Panc1 (cell line): ENCODE data around the gene CCDC141.

Experiments
- CTCF ChIP-seq: fragments of 450-650 bp; IDR thresholded peaks from 2 replicates; pipeline ENCODE4 v1.5.1; 2017; ENCODE audit warnings: mild to moderate bottlenecking
- POLR2AphosphoS5 ChIP-seq: IDR thresholded peaks from 2 replicates; pipeline ENCODE4 v1.6.1; 2012; ENCODE audit warnings: mild to moderate bottlenecking, low read depth, low read length, moderate library complexity

- no peak for TF ChIP-seq CTCF
- TF ChIP-seq POLR2AphosphoS5 = no peak
These were observed 27.3 kb downstream of the CCDC141 start for GRCh38 chr2:179022685-179023084.
